H1 (cell line): ENCODE measurements around the gene HBB. TPM values are rescaled to one million over a fixed set of nuclear protein-coding genes. Genes with fewer than 3 reads are reported as not detected.

Source experiments
- CTCF ChIA-PET: fragments of 300-600 bp; sonication (Branson Sonifier 250); formaldehyde crosslinking; loops from one replicate; lab custom pipeline; 2021; ENCODE audit not compliant: partially characterized antibody; lab: Charles Lee
- POLR2A ChIA-PET: fragments of 300-600 bp; sonication (Branson Sonifier 250); formaldehyde crosslinking; loops from one replicate; lab custom pipeline; 2021; ENCODE audit warnings: inconsistent platforms; ENCODE audit not compliant: partially characterized antibody; lab: Charles Lee
- DNase-seq, 2 experiments: peaks; one replicate each; pipeline versions ENCODE4 v3.0.0 to v3.0.0-alpha.2; 2010 to 2022; ENCODE audit warnings: low spot score in 2 of 2, low read depth in 1 of 2, mixed read lengths in 1 of 2
- FAIRE-seq: peaks from 2 replicates; lab custom pipeline; 2011; peaks lifted over from hg19 to GRCh38; lab: Jason Lieb, UNC
- H2AFZ ChIP-seq: 2 replicates; pipeline ENCODE4 v1.8.1; 2012; ENCODE audit warnings: low read length, inconsistent platforms
- H2AK5ac ChIP-seq: 2 replicates; pipeline ENCODE4 v1.6.1; 2013; ENCODE audit warnings: low read depth, low read length
- H2BK120ac ChIP-seq: replicated peaks from 2 replicates; pipeline ENCODE3; 2013; ENCODE audit warnings: low read depth, low read length, inconsistent platforms
- H2BK12ac ChIP-seq: 2 replicates; pipeline ENCODE4 v1.6.1; 2013; ENCODE audit warnings: low read depth, low read length
- H2BK15ac ChIP-seq: 2 replicates; pipeline ENCODE4 v1.6.1; 2013; ENCODE audit warnings: low read length
- H2BK20ac ChIP-seq: 2 replicates; pipeline ENCODE4 v1.6.1; 2013; ENCODE audit warnings: low read length
- H2BK5ac ChIP-seq: 2 replicates; pipeline ENCODE4 v1.6.1; 2013; ENCODE audit warnings: low read depth, low read length
- H3K14ac ChIP-seq: 2 replicates; pipeline ENCODE4 v1.6.1; 2013; ENCODE audit warnings: inconsistent platforms; ENCODE audit not compliant: insufficient read length
- H3K18ac ChIP-seq: 2 replicates; pipeline ENCODE4 v1.6.1; 2013; ENCODE audit warnings: low read length; ENCODE audit errors: extremely low read depth
- H3K23ac ChIP-seq: 2 replicates; pipeline ENCODE4 v1.6.1; 2013; ENCODE audit warnings: inconsistent platforms; ENCODE audit not compliant: insufficient read length
- H3K23me2 ChIP-seq: 2 replicates; pipeline ENCODE4 v1.6.1; 2013; ENCODE audit warnings: low read depth, low read length
- H3K27ac ChIP-seq: 2 replicates; pipeline ENCODE4 v1.6.1; 2011; ENCODE audit warnings: low read depth, low read length, inconsistent platforms
- H3K27me3 ChIP-seq, 4 experiments: replicated peaks in 1 of 4; 1 replicate in 1 of 4; 2 replicates in 3 of 4; pipeline versions ENCODE4 v1.6.1 to v1.8.1; 2011 to 2013; ENCODE audit warnings: low read length in 3 of 4, mild to moderate bottlenecking in 3 of 4, inconsistent platforms in 2 of 4, mixed read lengths in 2 of 4, moderate library complexity in 1 of 4; ENCODE audit not compliant: control insufficient read depth in 3 of 4, insufficient read depth in 3 of 4; ENCODE audit errors: extremely low read depth in 1 of 4
- H3K36me3 ChIP-seq, 4 experiments: 2 replicates each; pipeline versions ENCODE4 v1.6.1 to v1.8.1; 2011 to 2013; ENCODE audit warnings: mild to moderate bottlenecking in 4 of 4, low read length in 3 of 4, moderate library complexity in 2 of 4, control low read depth in 1 of 4, inconsistent platforms in 1 of 4; ENCODE audit not compliant: insufficient read depth in 4 of 4, control insufficient read depth in 2 of 4
- H3K4ac ChIP-seq: replicated peaks from 2 replicates; pipeline ENCODE3; 2013; ENCODE audit warnings: low read length, low read depth, mixed read lengths, inconsistent platforms; ENCODE audit not compliant: insufficient read length
- H3K4me1 ChIP-seq, 4 experiments: replicated peaks in 1 of 4; 1 replicate in 1 of 4; 2 replicates in 3 of 4; pipeline versions ENCODE4 v1.6.1 to v1.8.1; 2011 to 2013; ENCODE audit warnings: low read length in 3 of 4, inconsistent platforms in 2 of 4, mixed read lengths in 1 of 4; ENCODE audit not compliant: insufficient read depth in 4 of 4, control insufficient read depth in 3 of 4
- H3K4me2 ChIP-seq, 2 experiments: 2 replicates each; pipeline versions ENCODE4 v1.6.1 to v1.8.1; 2011 to 2013; ENCODE audit warnings: low read depth in 2 of 2, low read length in 2 of 2, control low read depth in 1 of 2, inconsistent platforms in 1 of 2, mild to moderate bottlenecking in 1 of 2; ENCODE audit not compliant: insufficient read depth in 1 of 2
- H3K4me3 ChIP-seq, 4 experiments: fragments of 200-600, 300-600 bp in 1 of 4; sonication (generic), shearing (Covaris generic), sonication (Bioruptor Twin) in 1 of 4; 2 replicates each; pipeline versions ENCODE4 v1.5.1 to v1.8.1; 2011 to 2016; ENCODE audit warnings: low read length in 4 of 4, low read depth in 3 of 4, control low read depth in 2 of 4, inconsistent platforms in 2 of 4, mild to moderate bottlenecking in 2 of 4, mixed read lengths in 1 of 4, moderate library complexity in 1 of 4; ENCODE audit not compliant: insufficient read depth in 2 of 4; ENCODE audit errors: extremely low read depth in 1 of 4
- H3K56ac ChIP-seq: replicated peaks from 2 replicates; pipeline ENCODE3; 2013; ENCODE audit warnings: low read depth, mild to moderate bottlenecking, mixed read lengths, low read length, inconsistent platforms; ENCODE audit not compliant: insufficient read length
- H3K79me1 ChIP-seq: 2 replicates; pipeline ENCODE4 v1.6.1; 2013; ENCODE audit warnings: low read depth, low read length, control low read depth
- H3K79me2 ChIP-seq, 2 experiments: 2 replicates each; pipeline versions ENCODE4 v1.6.1 to v1.8.1; 2012 to 2013; ENCODE audit warnings: low read length in 2 of 2, mild to moderate bottlenecking in 2 of 2, inconsistent platforms in 1 of 2; ENCODE audit not compliant: insufficient read depth in 2 of 2, control insufficient read depth in 1 of 2
- H3K9ac ChIP-seq, 4 experiments: replicated peaks in 1 of 4; 1 replicate in 1 of 4; 2 replicates in 3 of 4; pipeline versions ENCODE4 v1.6.1 to v1.8.1; 2011 to 2013; ENCODE audit warnings: low read depth in 3 of 4, low read length in 3 of 4, control low read depth in 2 of 4, mild to moderate bottlenecking in 2 of 4, moderate library complexity in 2 of 4, inconsistent platforms in 1 of 4; ENCODE audit errors: extremely low read depth in 1 of 4
- H3K9me3 ChIP-seq, 2 experiments: 2 replicates each; pipeline versions ENCODE4 v1.6.1 to v1.8.1; 2012 to 2013; ENCODE audit warnings: mild to moderate bottlenecking in 2 of 2, moderate library complexity in 2 of 2, control low read depth in 1 of 2, inconsistent platforms in 1 of 2, low read depth in 1 of 2, low read length in 1 of 2, mixed read lengths in 1 of 2; ENCODE audit not compliant: insufficient read depth in 2 of 2
- H4K20me1 ChIP-seq, 2 experiments: replicated peaks in 1 of 2; 2 replicates each; pipeline versions ENCODE3 to v1.8.1; 2011 to 2013; ENCODE audit warnings: inconsistent platforms in 2 of 2, low read length in 2 of 2, mild to moderate bottlenecking in 1 of 2; ENCODE audit not compliant: insufficient read depth in 2 of 2, control insufficient read depth in 1 of 2
- H4K5ac ChIP-seq: 2 replicates; pipeline ENCODE4 v1.6.1; 2013; ENCODE audit warnings: low read length, low read depth, mixed read lengths, inconsistent platforms; ENCODE audit not compliant: insufficient read length
- H4K8ac ChIP-seq: 2 replicates; pipeline ENCODE4 v1.8.0; 2013; ENCODE audit warnings: mild to moderate bottlenecking, moderate library complexity, low read length, inconsistent platforms; ENCODE audit not compliant: insufficient read depth; ENCODE audit errors: extremely low read depth
- H4K91ac ChIP-seq: replicated peaks from 2 replicates; pipeline ENCODE3; 2013; ENCODE audit warnings: low read length, mixed read lengths, inconsistent platforms; ENCODE audit not compliant: insufficient read length
- CEBPB ChIP-seq: IDR thresholded peaks from 2 replicates; pipeline ENCODE4 v1.6.1; 2012; ENCODE audit warnings: low read depth, low read length
- MAFK ChIP-seq: IDR thresholded peaks from 2 replicates; pipeline ENCODE4 v1.6.1; 2012; ENCODE audit warnings: low read depth, mild to moderate bottlenecking, improper control_type of control experiment, low read length
- MAX ChIP-seq: IDR thresholded peaks from 2 replicates; pipeline ENCODE4 v1.6.1; 2012; ENCODE audit warnings: inconsistent platforms
- NANOG ChIP-seq: IDR thresholded peaks from 2 replicates; pipeline ENCODE4 v1.6.1; 2011; ENCODE audit warnings: low read length, low read depth, mild to moderate bottlenecking, inconsistent platforms; ENCODE audit not compliant: insufficient read depth, poor library complexity, severe bottlenecking
- POLR2A ChIP-seq, 2 experiments: IDR thresholded peaks; 1 replicate in 1 of 2; 2 replicates in 1 of 2; pipeline ENCODE4 v1.6.1; 2011; ENCODE audit warnings: low read depth in 2 of 2, low read length in 2 of 2, mild to moderate bottlenecking in 2 of 2; ENCODE audit errors: control extremely low read depth in 1 of 2
- POU5F1 ChIP-seq: IDR thresholded peaks from 2 replicates; pipeline ENCODE4 v1.6.1; 2011; ENCODE audit warnings: low read depth, mild to moderate bottlenecking, low read length, moderate library complexity
- RXRA ChIP-seq: IDR thresholded peaks from 2 replicates; pipeline ENCODE4 v1.6.1; 2011; ENCODE audit warnings: low read depth, mild to moderate bottlenecking, low read length, moderate library complexity; ENCODE audit not compliant: insufficient read depth
- SIX5 ChIP-seq: IDR thresholded peaks from 2 replicates; pipeline ENCODE4 v1.6.1; 2011; ENCODE audit warnings: mild to moderate bottlenecking, low read depth, low read length
- TBP ChIP-seq: IDR thresholded peaks from 2 replicates; pipeline ENCODE4 v1.6.1; 2011; ENCODE audit warnings: low read depth, low read length, improper control_type of control experiment
- ZNF274 ChIP-seq: IDR thresholded peaks from 2 replicates; pipeline ENCODE4 v1.7.0; 2012; ENCODE audit warnings: low read length, borderline replicate concordance; ENCODE audit errors: extremely low read depth
- WGBS, 2 experiments: shearing (Covaris generic) in 1 of 2; methylation state at CpG; one replicate each; pipeline versions ENCODE4 v1.1.6 to v1.1.7; 2013 to 2015; ENCODE audit warnings: low lambda C conversion rate in 2 of 2, mixed read lengths in 2 of 2, inconsistent platforms in 1 of 2, low coverage in 1 of 2, missing lambda C conversion rate in 1 of 2; ENCODE audit not compliant: insufficient replicate concordance in 2 of 2, insufficient coverage in 1 of 2, insufficient read length in 1 of 2; ENCODE audit errors: extremely low coverage in 1 of 2, missing lambda C conversion rate in 1 of 2; 5-methylcytosine and 5-hydroxymethylcytosine counted together
- polyA plus RNA-seq, 7 experiments: library from polyadenylated mRNA; depleted of rRNA in 3 of 7; stranded (reverse) in 5 of 7; unstranded in 2 of 7; fragments of >200 nt in 5 of 7; fragments of 200-250 nt in 2 of 7; gene quantifications; 1 replicate in 5 of 7; 2 replicates in 1 of 7; 4 replicates in 1 of 7; pipeline versions ENCODE4 v1.2.1 to v1.2.3, GENCODE V29; 2011 to 2013; ENCODE audit warnings: missing spikeins in 2 of 7, mixed read lengths in 2 of 7
- total RNA-seq: library from RNA; stranded (reverse); fragmentation: NEBNext Ultra II Directional; extraction: Animal tissue kit (Norgen Biotek cat#: 25700); gene quantifications from 2 replicates; pipeline ENCODE4 v1.2.1, GENCODE V29; 2021

HBB gene
- total and polyA plus RNA-seq, 2 of the 8 experiments (the other 6 are each of a cell fraction or from before 2014, with no cell fraction given) = not detected

GRCh38 chr11:5223686-5224085, 3.2 kb downstream of the HBB start:
- Histone ChIP-seq H2BK120ac (no peak overlapping the region), H3K9me3 (peaks cover 4 to 6% of the 10 kb centered on the region in 2 experiments; a peak in 2 of 4 replicates), H2AFZ (no peak overlapping the region), H3K27me3 (no peaks in the 10 kb centered on the region), H3K9ac (no peak overlapping the region), H3K14ac (no peak overlapping the region), H3K79me2 (no peaks in the 10 kb centered on the region), H3K23ac (no peak overlapping the region), H3K79me1 (no peaks in the 10 kb centered on the region), H4K20me1 (no peaks in the 10 kb centered on the region), H3K18ac (no peak overlapping the region), H2AK5ac (no peak overlapping the region), H2BK20ac (no peak overlapping the region), H4K5ac (no peak overlapping the region), H3K27ac (no peak overlapping the region), H2BK12ac (no peak overlapping the region), H3K36me3 (no peaks in the 10 kb centered on the region), H2BK5ac (no peak overlapping the region), H3K4ac (no peak overlapping the region), H3K56ac (no peak overlapping the region), H3K4me3 (no peak overlapping the region), H3K4me1 (no peaks in the 10 kb centered on the region), H3K4me2 (no peak overlapping the region), H4K8ac (no peak overlapping the region), H4K91ac (no peak overlapping the region), H2BK15ac (no peak overlapping the region), H3K23me2 (no peaks in the 10 kb centered on the region)
- WGBS, 2 experiments = 83% methylated on average over 1 of the region's 1 CpG; no CpG with 5 or more reads in 1 of the 2 experiments
- ChIA-PET POLR2A (no interaction called here), CTCF (no interaction called here)
- DNase-seq (no peak), FAIRE-seq (no peak)
- TF ChIP-seq MAX = no peak
- no peak for TF ChIP-seq POU5F1
- TF ChIP-seq SIX5 = no peak
- TF ChIP-seq RXRA = no peak
- TF ChIP-seq CEBPB = no peak
- TF ChIP-seq POLR2A (IDR thresholded peaks at IDR 0.05; ENCODE audit: control extremely low read depth in 1 of 2, low read depth in 2 of 2, low read length in 2 of 2) = no peak
- no peak for TF ChIP-seq TBP
- no peak for TF ChIP-seq NANOG
- TF ChIP-seq ZNF274 = no peak
- TF ChIP-seq MAFK = no peak
